Hepatocyte (in vitro differentiated cells): ENCODE measurements around the gene ATP7B. TPM values are rescaled to one million over a fixed set of nuclear protein-coding genes. Genes with fewer than 3 reads are reported as not detected.
"Not testable (repeated sequence)": the region's sequence is repeated elsewhere in the genome, so short reads cannot be mapped to it uniquely, and the experiment has no call there.

ENCODE experiments used
- DNase-seq: peaks from one replicate; pipeline ENCODE4 v3.0.0-alpha.2; 2016; ENCODE audit warnings: low spot score
- H2AFZ ChIP-seq: fragments of 200-600 bp; sonication (generic); 2 replicates; pipeline ENCODE4 v1.6.0; 2016; ENCODE audit warnings: antibody characterized with exemption, mild to moderate bottlenecking
- H3K27ac ChIP-seq: fragments of 200-600 bp; sonication (generic); 2 replicates; pipeline ENCODE4 v1.5.1; 2016; ENCODE audit warnings: mild to moderate bottlenecking
- H3K27me3 ChIP-seq: fragments of 200-600 bp; sonication (generic); 2 replicates; pipeline ENCODE4 v1.6.1; 2016
- H3K36me3 ChIP-seq: fragments of 200-600 bp; sonication (generic); replicated peaks from 2 replicates; pipeline ENCODE4 v1.5.1; 2016; ENCODE audit warnings: low read depth; ENCODE audit not compliant: insufficient read depth
- H3K4me1 ChIP-seq: fragments of 200-600 bp; sonication (generic); 2 replicates; pipeline ENCODE4 v1.5.1; 2016; ENCODE audit warnings: mild to moderate bottlenecking, moderate library complexity; ENCODE audit not compliant: insufficient read depth
- H3K4me2 ChIP-seq: fragments of 200-600 bp; sonication (generic); 2 replicates; pipeline ENCODE4 v1.6.0; 2016
- H3K4me3 ChIP-seq: fragments of 200-600 bp; sonication (generic); 2 replicates; pipeline ENCODE4 v1.5.1; 2016; ENCODE audit warnings: mild to moderate bottlenecking
- H3K79me2 ChIP-seq: fragments of 200-600 bp; sonication (generic); 2 replicates; pipeline ENCODE4 v1.6.0; 2017; ENCODE audit warnings: mild to moderate bottlenecking
- H3K9me2 ChIP-seq: fragments of 200-600 bp; sonication (generic); replicated peaks from 2 replicates; pipeline ENCODE4 v1.6.0; 2017; ENCODE audit warnings: mild to moderate bottlenecking; ENCODE audit not compliant: insufficient read depth
- H3K9me3 ChIP-seq: fragments of 200-600 bp; sonication (generic); 2 replicates; pipeline ENCODE4 v1.5.1; 2016; ENCODE audit warnings: low read depth, mild to moderate bottlenecking
- H4K20me1 ChIP-seq: fragments of 200-600 bp; sonication (generic); 2 replicates; pipeline ENCODE4 v1.6.0; 2016; ENCODE audit warnings: mild to moderate bottlenecking; ENCODE audit not compliant: insufficient read depth, poor library complexity, severe bottlenecking
- EZH2 ChIP-seq: fragments of 200-600 bp; sonication (generic); IDR thresholded peaks from 2 replicates; pipeline ENCODE4 v1.6.1; 2016; ENCODE audit warnings: antibody characterized with exemption, mild to moderate bottlenecking, borderline replicate concordance
- EZH2phosphoT487 ChIP-seq: fragments of 200-600 bp; sonication (generic); IDR thresholded peaks from one replicate; pipeline ENCODE4 v1.6.1; 2018; ENCODE audit warnings: antibody characterized with exemption, mild to moderate bottlenecking, low read depth, moderate library complexity; ENCODE audit not compliant: unreplicated experiment, severe bottlenecking
- WGBS: methylation state at CpG from one replicate; pipeline ENCODE4 v1.1.6; 2016; ENCODE audit warnings: low lambda C conversion rate; ENCODE audit errors: missing lambda C conversion rate; 5-methylcytosine and 5-hydroxymethylcytosine counted together
- polyA plus RNA-seq: library from polyadenylated mRNA; unstranded; fragments of >200 nt; fragmentation: Nextera tagmentation; extraction: Ambion mirVana; gene quantifications from 2 replicates; pipeline ENCODE4 v1.2.1, GENCODE V29; 2016
- total RNA-seq: library from RNA; depleted of rRNA; stranded (reverse); fragments of >200 nt; gene quantifications from 2 replicates; pipeline ENCODE4 v1.2.3, GENCODE V29; 2014
- TF ChIP-seq, protein P1 (sequence below): fragments of 200-600 bp; sonication (generic); IDR thresholded peaks from 2 replicates; pipeline ENCODE4 v1.5.1; 2016; ENCODE audit warnings: antibody characterized with exemption, mild to moderate bottlenecking; ENCODE audit not compliant: poor library complexity

The ATP7B gene
- total and polyA plus RNA-seq, 2 experiments from 2014 or later = 47.3 to 70.0 TPM

- H3K4me2 ChIP-seq = no peak overlapping the region
- H3K9me3 ChIP-seq = no peaks in the 10 kb centered on the region
- H3K27me3 ChIP-seq = no peaks in the 10 kb centered on the region
- H3K27ac ChIP-seq = no peak overlapping the region
- H3K36me3 ChIP-seq = no peaks in the 10 kb centered on the region
- no peaks in the 10 kb centered on the region for H4K20me1 ChIP-seq
- TF ChIP-seq, protein P1, sequence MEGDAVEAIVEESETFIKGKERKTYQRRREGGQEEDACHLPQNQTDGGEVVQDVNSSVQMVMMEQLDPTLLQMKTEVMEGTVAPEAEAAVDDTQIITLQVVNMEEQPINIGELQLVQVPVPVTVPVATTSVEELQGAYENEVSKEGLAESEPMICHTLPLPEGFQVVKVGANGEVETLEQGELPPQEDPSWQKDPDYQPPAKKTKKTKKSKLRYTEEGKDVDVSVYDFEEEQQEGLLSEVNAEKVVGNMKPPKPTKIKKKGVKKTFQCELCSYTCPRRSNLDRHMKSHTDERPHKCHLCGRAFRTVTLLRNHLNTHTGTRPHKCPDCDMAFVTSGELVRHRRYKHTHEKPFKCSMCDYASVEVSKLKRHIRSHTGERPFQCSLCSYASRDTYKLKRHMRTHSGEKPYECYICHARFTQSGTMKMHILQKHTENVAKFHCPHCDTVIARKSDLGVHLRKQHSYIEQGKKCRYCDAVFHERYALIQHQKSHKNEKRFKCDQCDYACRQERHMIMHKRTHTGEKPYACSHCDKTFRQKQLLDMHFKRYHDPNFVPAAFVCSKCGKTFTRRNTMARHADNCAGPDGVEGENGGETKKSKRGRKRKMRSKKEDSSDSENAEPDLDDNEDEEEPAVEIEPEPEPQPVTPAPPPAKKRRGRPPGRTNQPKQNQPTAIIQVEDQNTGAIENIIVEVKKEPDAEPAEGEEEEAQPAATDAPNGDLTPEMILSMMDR = no peak
- no peak for TF ChIP-seq EZH2
- TF ChIP-seq EZH2phosphoT487 = no peak
- no peak overlapping the region for H2AFZ ChIP-seq
- peaks cover 6% of the 10 kb centered on the region for H3K79me2 ChIP-seq
- 75% methylated on average over 5 of the region's 5 CpGs for WGBS
- H3K9me2 ChIP-seq = no peaks in the 10 kb centered on the region
- no peak overlapping the region for H3K4me3 ChIP-seq
- H3K4me1 ChIP-seq = peaks cover 7% of the 10 kb centered on the region
- no peak for DNase-seq
These were observed 23.5 kb upstream of the ATP7B start for GRCh38 chr13:52034616-52035226.

GRCh38 chr13:52033039-52033438 lies 21.8 kb upstream of the ATP7B start:
- no peak overlapping the region for H2AFZ ChIP-seq
- H3K27ac ChIP-seq = no peak overlapping the region
- TF ChIP-seq, protein P1 = no peak
- TF ChIP-seq EZH2phosphoT487 (no peak), EZH2 (no peak)
- H4K20me1 ChIP-seq = no peaks in the 10 kb centered on the region
- H3K79me2 ChIP-seq = peaks cover 20% of the 10 kb centered on the region
- H3K4me3 ChIP-seq = no peak overlapping the region
- peaks cover 7% of the 10 kb centered on the region for H3K4me1 ChIP-seq
- H3K27me3 ChIP-seq = no peaks in the 10 kb centered on the region
- DNase-seq = no peak
- no peaks in the 10 kb centered on the region for H3K9me3 ChIP-seq
- WGBS = 94% methylated on average over 2 of the region's 2 CpGs
- no peaks in the 10 kb centered on the region for H3K9me2 ChIP-seq
- H3K36me3 ChIP-seq = no peaks in the 10 kb centered on the region
- no peak overlapping the region for H3K4me2 ChIP-seq

- not testable (repeated sequence) for H3K27ac ChIP-seq, H4K20me1 ChIP-seq, H3K36me3 ChIP-seq, H3K27me3 ChIP-seq, H3K4me3 ChIP-seq, H3K9me2 ChIP-seq, H3K9me3 ChIP-seq, H3K4me2 ChIP-seq, H2AFZ ChIP-seq, DNase-seq
- WGBS = 98% methylated on average over 6 of the region's 6 CpGs
- Histone ChIP-seq H3K4me1 (peaks cover 13% of the 10 kb centered on the region), H3K79me2 (peaks cover 44% of the 10 kb centered on the region)
These were observed 19.2 kb upstream of the ATP7B start for GRCh38 chr13:52030401-52030800.

- no peak for DNase-seq
- Histone ChIP-seq H3K79me2 (peaks cover 44% of the 10 kb centered on the region), H3K36me3 (no peaks in the 10 kb centered on the region), H3K4me1 (peaks cover 18% of the 10 kb centered on the region), H3K27me3 (no peaks in the 10 kb centered on the region), H3K27ac (no peak overlapping the region), H4K20me1 (peaks cover 2% of the 10 kb centered on the region), H3K9me3 (no peaks in the 10 kb centered on the region), H3K9me2 (no peaks in the 10 kb centered on the region), H3K4me2 (no peak overlapping the region), H3K4me3 (no peak overlapping the region), H2AFZ (no peak overlapping the region)
- TF ChIP-seq EZH2phosphoT487 = no peak
- TF ChIP-seq EZH2 = no peak
- TF ChIP-seq, protein P1 = no peak
- WGBS = 96% methylated on average over 4 of the region's 4 CpGs
These were observed 18.3 kb upstream of the ATP7B start for GRCh38 chr13:52029569-52029968.
